ENCODE data around the gene MAJIN. TPM values are rescaled to one million over a fixed set of nuclear protein-coding genes. Genes with fewer than 3 reads are reported as not detected.

Gene MAJIN
- not detected in 2 replicates for total RNA-seq (2022)
- Bru-seq, nascent RNA: percentile 14 among the genes with signal in this experiment
- BruChase-seq, experiment 1, labeled RNA remaining after a 6-hour chase: not detected
- BruChase-seq, experiment 2, labeled RNA remaining after a 2-hour chase: percentile 7 among the genes with signal in this experiment
- long read RNA-seq: 0 reads

GRCh38 chr11:64971421-64972233, at the start of gene MAJIN:
Gene MAJIN (minus strand): TSS chr11:64972108. CDS start chr11:64959405, 12,703 bp downstream.
- no peak for DNase-seq (ENCODE audit: unreplicated experiment)
- intact Hi-C loops (cut with micrococcal nuclease): loop anchor here (2.0 kb wide), 1 partner anchor 35 kb away; no protein-coding TSS in a partner anchor
- TF ChIP-seq CTCF (IDR thresholded peaks at IDR 0.05; ENCODE audit: unreplicated experiment): no peak
- ChIA-PET POLR2A (interaction anchor here (1.0 to 1.1 kb wide), 3 partner anchors 25 to 54 kb away, joined by 3 to 4 read pairs (median 3); no protein-coding TSS in a partner anchor), CTCF (interaction anchor here (0.6 to 1.1 kb wide), 2 partner anchors 43 to 296 kb away, joined by 3 to 4 read pairs; no protein-coding TSS in a partner anchor)
- Mint-ChIP-seq H3K27me3 (ENCODE audit: insufficient read depth, unreplicated experiment) (no peaks in the 10 kb centered on the region), H3K9me3 (ENCODE audit: unreplicated experiment) (no peaks in the 10 kb centered on the region), H3K4me3 (ENCODE audit: unreplicated experiment) (no peak within 1 kb of the TSS), H3K4me1 (ENCODE audit: insufficient read depth, unreplicated experiment) (peaks cover 21% of the 10 kb centered on the region), H3K27ac (ENCODE audit: low read depth, unreplicated experiment) (peak within 1 kb of the TSS; percentile 76), H3K36me3 (ENCODE audit: insufficient read depth, unreplicated experiment) (peaks cover 6% of the 10 kb centered on the region)
- BruUV-seq (replicated peaks): no TSS peak

DNA sequence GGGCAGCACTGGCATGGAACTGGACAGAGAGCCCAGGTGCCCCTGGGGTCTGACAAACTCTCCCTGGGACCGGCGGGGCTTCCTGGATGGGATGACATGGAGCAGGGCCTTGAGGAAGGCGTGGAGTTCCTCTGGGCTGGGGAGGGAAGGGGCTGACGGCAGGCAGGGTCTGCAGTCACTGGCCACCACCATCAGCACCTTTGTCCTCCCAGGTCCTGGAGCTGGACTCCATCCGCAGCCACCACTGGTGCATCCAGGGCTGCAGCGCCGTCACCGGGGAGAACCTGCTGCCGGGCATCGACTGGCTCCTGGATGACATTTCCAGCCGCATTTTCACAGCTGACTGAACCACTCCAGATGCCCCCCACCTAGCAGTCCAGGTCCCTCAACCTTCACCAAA, 49.6 kb upstream of the MAJIN start:
- no peak for TF ChIP-seq CTCF (IDR thresholded peaks at IDR 0.05; ENCODE audit: unreplicated experiment)
- no peak overlapping the region for H3K27ac Mint-ChIP-seq (ENCODE audit: low read depth, unreplicated experiment)
- intact Hi-C loops (cut with micrococcal nuclease): no loop called here
- H3K4me1 Mint-ChIP-seq (ENCODE audit: insufficient read depth, unreplicated experiment): peaks cover 11% of the 10 kb centered on the region
- no peak for DNase-seq (ENCODE audit: unreplicated experiment)
- ChIA-PET POLR2A (no interaction called here), CTCF (interaction anchor here (0.6 to 1.4 kb wide), 2 partner anchors 112 to 173 kb away, joined by 3 to 4 read pairs; no protein-coding TSS in a partner anchor)
- H3K27me3 Mint-ChIP-seq (ENCODE audit: insufficient read depth, unreplicated experiment): no peaks in the 10 kb centered on the region
- no peaks in the 10 kb centered on the region for H3K9me3 Mint-ChIP-seq (ENCODE audit: unreplicated experiment)
- peaks cover 6% of the 10 kb centered on the region for H3K36me3 Mint-ChIP-seq (ENCODE audit: insufficient read depth, unreplicated experiment)
- no TSS peak for BruUV-seq (replicated peaks)
- H3K4me3 Mint-ChIP-seq (ENCODE audit: unreplicated experiment): no peak overlapping the region

GRCh38 chr11:65021003-65021402, 49.1 kb upstream of the MAJIN start:
- H3K4me1 Mint-ChIP-seq (ENCODE audit: insufficient read depth, unreplicated experiment): peaks cover 15% of the 10 kb centered on the region
- intact Hi-C loops (cut with micrococcal nuclease): no loop called here
- no peaks in the 10 kb centered on the region for H3K9me3 Mint-ChIP-seq (ENCODE audit: unreplicated experiment)
- ChIA-PET CTCF (no interaction called here), POLR2A (no interaction called here)
- BruUV-seq (replicated peaks): no TSS peak
- no peak for TF ChIP-seq CTCF (IDR thresholded peaks at IDR 0.05; ENCODE audit: unreplicated experiment)
- no peak overlapping the region for H3K27ac Mint-ChIP-seq (ENCODE audit: low read depth, unreplicated experiment)
- peaks cover 6% of the 10 kb centered on the region for H3K36me3 Mint-ChIP-seq (ENCODE audit: insufficient read depth, unreplicated experiment)
- H3K4me3 Mint-ChIP-seq (ENCODE audit: unreplicated experiment): no peak overlapping the region
- DNase-seq (ENCODE audit: unreplicated experiment): no peak
- no peaks in the 10 kb centered on the region for H3K27me3 Mint-ChIP-seq (ENCODE audit: insufficient read depth, unreplicated experiment)

GRCh38 chr11:65019824-65020223, 47.9 kb upstream of the MAJIN start:
- no TSS peak for BruUV-seq (replicated peaks)
- no peak overlapping the region for H3K27ac Mint-ChIP-seq (ENCODE audit: low read depth, unreplicated experiment)

More at GRCh38 chr11:65019824-65020223, 47.9 kb upstream of the MAJIN start:
- Mint-ChIP-seq H3K27me3 (ENCODE audit: insufficient read depth, unreplicated experiment) (no peaks in the 10 kb centered on the region), H3K4me3 (ENCODE audit: unreplicated experiment) (no peak overlapping the region), H3K36me3 (ENCODE audit: insufficient read depth, unreplicated experiment) (peaks cover 6% of the 10 kb centered on the region), H3K9me3 (ENCODE audit: unreplicated experiment) (no peaks in the 10 kb centered on the region), H3K4me1 (ENCODE audit: insufficient read depth, unreplicated experiment) (peaks cover 15% of the 10 kb centered on the region)
- ChIA-PET CTCF (no interaction called here), POLR2A (no interaction called here)
- DNase-seq (ENCODE audit: unreplicated experiment): no peak
- intact Hi-C loops (cut with micrococcal nuclease): loop anchor here (10.0 kb wide), 1 partner anchor 235 kb away; no protein-coding TSS in a partner anchor
- TF ChIP-seq CTCF (IDR thresholded peaks at IDR 0.05; ENCODE audit: unreplicated experiment): no peak

Data from MCF 10A (cell line).